Measurements from ENCODE around the gene AMMECR1L. TPM values are rescaled to one million over a fixed set of nuclear protein-coding genes. Genes with fewer than 3 reads are reported as not detected.
"Not testable (repeated sequence)": the region's sequence is repeated elsewhere in the genome, so short reads cannot be mapped to it uniquely, and the experiment has no call there.

The AMMECR1L gene
- polyA plus RNA-seq, 3 donors: 27.4 to 28.4 (median 28.1) TPM

- DNase-seq (ENCODE audit: low read depth in 3 of 3, low spot score in 2 of 3): no peak
Measured at GRCh38 chr2:127843677-127844076, 42.1 kb downstream of the AMMECR1L start.

GRCh38 chr2:127841466-127842178 is 44.1 kb downstream of the AMMECR1L start:
- DNase-seq (ENCODE audit: low read depth in 3 of 3, low spot score in 2 of 3): no peak

- no peak for DNase-seq (ENCODE audit: low read depth in 3 of 3, low spot score in 2 of 3)
Measured at GRCh38 chr2:127840893-127841292, 44.9 kb downstream of the AMMECR1L start.

- DNase-seq (ENCODE audit: low read depth in 3 of 3, low spot score in 2 of 3): no peak
Measured at GRCh38 chr2:127834951-127835350, 50.8 kb downstream of the AMMECR1L start.

GRCh38 chr2:127829845-127830246 is 55.9 kb downstream of the AMMECR1L start:
- no peak for DNase-seq (ENCODE audit: low read depth in 3 of 3, low spot score in 2 of 3)

- DNase-seq (ENCODE audit: low read depth in 3 of 3, low spot score in 2 of 3): not testable (repeated sequence)
Measured at GRCh38 chr2:127826708-127827107, 59.0 kb downstream of the AMMECR1L start.

GRCh38 chr2:127826047-127826446 is 59.7 kb downstream of the AMMECR1L start:
- DNase-seq (ENCODE audit: low read depth in 3 of 3, low spot score in 2 of 3): no peak

- no peak for DNase-seq (ENCODE audit: low read depth in 3 of 3, low spot score in 2 of 3)
Measured at GRCh38 chr2:127820080-127820668, 65.6 kb downstream of the AMMECR1L start.

- no peak for DNase-seq (ENCODE audit: low read depth in 3 of 3, low spot score in 2 of 3)
Measured at GRCh38 chr2:127818794-127819425, 66.8 kb downstream of the AMMECR1L start.

- DNase-seq (ENCODE audit: low read depth in 3 of 3, low spot score in 2 of 3): no peak
Measured at GRCh38 chr2:127818241-127818640, 67.5 kb downstream of the AMMECR1L start.

- no peak for DNase-seq (ENCODE audit: low read depth in 3 of 3, low spot score in 2 of 3)
Measured at GRCh38 chr2:127814677-127815076, 71.1 kb downstream of the AMMECR1L start.

- not testable (repeated sequence) for DNase-seq (ENCODE audit: low read depth in 3 of 3, low spot score in 2 of 3)
Measured at GRCh38 chr2:127812441-127812840, 73.3 kb downstream of the AMMECR1L start.

Other genes with a start within 250 kb of the AMMECR1L start
- under 1 TPM; 0.29 to 0.53 (median 0.51) TPM for gene GPR17, start 239.8 kb downstream of the AMMECR1L start, polyA plus RNA-seq (ENCODE audit: insufficient read length in 3 of 3)
- 10 to 100 TPM; 16.4 to 16.5 (median 16.4) TPM for gene LIMS2, start 210.4 kb downstream of the AMMECR1L start, polyA plus RNA-seq (ENCODE audit: insufficient read length in 3 of 3)
- gene SFT2D3, start 184.5 kb downstream of the AMMECR1L start, polyA plus RNA-seq (ENCODE audit: insufficient read length in 3 of 3): not detected
- gene WDR33, start 74.8 kb downstream of the AMMECR1L start, polyA plus RNA-seq (ENCODE audit: insufficient read length in 3 of 3): 10 to 100 TPM; 57.2 to 74.7 (median 60.9) TPM
- 10 to 100 TPM; 36.6 to 37.9 (median 36.6) TPM for gene POLR2D, start 27.8 kb downstream of the AMMECR1L start, polyA plus RNA-seq (ENCODE audit: insufficient read length in 3 of 3)
- 10 to 100 TPM; 27.1 to 29.1 (median 27.7) TPM for gene SAP130, start 142.1 kb upstream of the AMMECR1L start, polyA plus RNA-seq (ENCODE audit: insufficient read length in 3 of 3)
- 10 to 100 TPM; 38.3 to 39.5 (median 39.4) TPM for gene UGGT1, start 205.2 kb upstream of the AMMECR1L start, polyA plus RNA-seq (ENCODE audit: insufficient read length in 3 of 3)

All from right renal cortex interstitium (tissue), 3 donors.